Measurements from ENCODE around the gene NOP56.

GRCh38 chr20:2603816-2604505 lies 48.5 kb upstream of the NOP56 start:
- TF ChIP-seq CTCF (optimal IDR thresholded peaks at IDR 0.05 in 1 of 3, IDR thresholded peaks at IDR 0.05 in 1 of 3, conservative IDR thresholded peaks at IDR 0.05 in 1 of 3; ENCODE audit: extremely low read depth in 1 of 3, insufficient read depth in 2 of 3, low read length in 3 of 3): no peak
- no peak for TF ChIP-seq EZH2 (IDR thresholded peaks at IDR 0.05; ENCODE audit: low read length)
